Fibroblast of the aortic adventitia (primary cell): Measurements from ENCODE around the gene HABP4. TPM values are rescaled to one million over a fixed set of nuclear protein-coding genes. Genes with fewer than 3 reads are reported as not detected.

Experiments used
- DNase-seq: peaks from one replicate; pipeline ENCODE4 v3.0.0-alpha.2; 2010; ENCODE audit warnings: low read depth
- H3K4me3 ChIP-seq: 2 replicates; pipeline ENCODE4 v1.5.1; 2011; ENCODE audit warnings: low read depth, mild to moderate bottlenecking, control low read depth, low read length, moderate library complexity
- total RNA-seq: library from RNA; depleted of rRNA; stranded (reverse); fragments of >200 nt; gene quantifications from 2 replicates; pipeline ENCODE4 v1.2.3, GENCODE V29; 2012; ENCODE audit warnings: low replicate concordance
- TF ChIP-seq, protein P1 (sequence below): IDR thresholded peaks from 2 replicates; pipeline ENCODE4 v1.5.1; 2011; ENCODE audit warnings: mild to moderate bottlenecking, low read length, control low read depth, inconsistent platforms; ENCODE audit not compliant: insufficient read depth

Gene HABP4
- total RNA-seq, 1 donor = 16.7 TPM

DNA sequence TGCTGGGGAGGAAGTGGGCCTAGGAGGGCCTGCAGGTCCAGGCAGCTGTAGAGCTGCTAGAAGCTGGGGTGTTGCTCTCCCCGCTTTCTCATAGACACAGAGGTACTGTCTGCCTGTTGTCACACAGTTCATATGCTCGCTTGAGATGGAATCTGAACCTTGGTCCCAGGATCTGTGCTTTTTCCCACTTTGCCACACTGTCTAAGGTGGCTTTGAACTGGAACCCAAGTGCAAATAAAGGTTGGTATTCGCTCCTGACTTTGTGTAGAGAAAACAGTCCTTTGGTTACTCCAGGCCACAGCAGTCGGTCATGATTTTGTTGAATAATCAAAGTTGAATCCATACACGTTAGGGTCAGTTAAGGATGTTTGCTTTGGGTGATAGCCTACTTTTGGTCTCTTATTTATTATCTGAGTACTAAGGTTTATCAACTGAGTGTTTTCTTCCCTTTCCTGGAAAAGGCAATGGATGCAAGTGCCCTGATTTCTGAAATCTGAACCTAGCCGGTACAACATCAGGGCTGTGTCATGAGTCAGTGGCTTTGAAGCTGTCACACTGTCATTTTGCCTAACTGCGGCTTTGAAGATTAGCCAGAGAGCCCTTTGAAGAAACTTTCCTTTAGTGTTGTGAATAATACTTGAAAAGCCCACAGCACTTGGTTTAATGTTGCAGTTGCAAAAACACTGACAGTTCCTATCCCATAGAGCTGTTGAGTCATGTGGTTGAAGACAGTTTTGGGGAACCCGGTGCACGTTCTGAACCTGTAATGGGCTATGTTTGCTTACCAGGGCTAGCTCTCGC, 41.3 kb downstream of the HABP4 start:
- TF ChIP-seq, protein P1, sequence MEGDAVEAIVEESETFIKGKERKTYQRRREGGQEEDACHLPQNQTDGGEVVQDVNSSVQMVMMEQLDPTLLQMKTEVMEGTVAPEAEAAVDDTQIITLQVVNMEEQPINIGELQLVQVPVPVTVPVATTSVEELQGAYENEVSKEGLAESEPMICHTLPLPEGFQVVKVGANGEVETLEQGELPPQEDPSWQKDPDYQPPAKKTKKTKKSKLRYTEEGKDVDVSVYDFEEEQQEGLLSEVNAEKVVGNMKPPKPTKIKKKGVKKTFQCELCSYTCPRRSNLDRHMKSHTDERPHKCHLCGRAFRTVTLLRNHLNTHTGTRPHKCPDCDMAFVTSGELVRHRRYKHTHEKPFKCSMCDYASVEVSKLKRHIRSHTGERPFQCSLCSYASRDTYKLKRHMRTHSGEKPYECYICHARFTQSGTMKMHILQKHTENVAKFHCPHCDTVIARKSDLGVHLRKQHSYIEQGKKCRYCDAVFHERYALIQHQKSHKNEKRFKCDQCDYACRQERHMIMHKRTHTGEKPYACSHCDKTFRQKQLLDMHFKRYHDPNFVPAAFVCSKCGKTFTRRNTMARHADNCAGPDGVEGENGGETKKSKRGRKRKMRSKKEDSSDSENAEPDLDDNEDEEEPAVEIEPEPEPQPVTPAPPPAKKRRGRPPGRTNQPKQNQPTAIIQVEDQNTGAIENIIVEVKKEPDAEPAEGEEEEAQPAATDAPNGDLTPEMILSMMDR = no peak
- no peak overlapping the region for H3K4me3 ChIP-seq
- peak; percentile 90 for DNase-seq

DNA sequence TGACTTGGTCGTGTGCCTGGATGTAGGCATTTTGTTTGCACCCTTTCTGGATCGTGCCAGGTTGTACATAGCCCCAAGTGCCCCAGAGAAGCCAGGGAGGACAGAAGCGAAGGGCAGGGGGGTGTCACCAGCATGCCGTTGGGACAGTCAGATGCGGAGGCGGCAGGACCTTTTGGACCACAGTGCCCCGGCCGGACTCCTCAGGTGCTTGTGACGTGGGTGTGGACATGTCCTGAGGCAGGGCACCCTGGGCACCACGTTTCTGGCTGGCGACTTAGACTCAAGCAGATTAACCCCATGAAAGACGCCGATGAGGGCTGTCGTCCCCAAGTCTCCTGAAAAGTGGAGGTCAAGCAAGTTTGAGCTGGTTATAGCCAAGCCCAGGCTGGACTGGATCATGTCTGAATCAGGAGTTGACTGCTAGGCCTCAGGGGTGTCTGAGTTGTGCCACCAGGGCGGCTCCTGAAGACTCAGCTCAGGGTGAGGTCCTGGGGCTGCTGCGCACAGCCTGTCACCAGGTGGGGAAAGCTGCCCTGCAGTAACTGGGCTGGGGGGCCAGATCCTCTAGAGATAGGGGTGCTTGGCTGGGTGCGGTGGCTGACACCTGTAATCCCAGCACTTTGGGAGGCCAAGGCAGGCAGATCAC, 42.0 kb downstream of the HABP4 start:
- no peak overlapping the region for H3K4me3 ChIP-seq
- TF ChIP-seq, protein P1 = no peak
- DNase-seq = no peak

DNA sequence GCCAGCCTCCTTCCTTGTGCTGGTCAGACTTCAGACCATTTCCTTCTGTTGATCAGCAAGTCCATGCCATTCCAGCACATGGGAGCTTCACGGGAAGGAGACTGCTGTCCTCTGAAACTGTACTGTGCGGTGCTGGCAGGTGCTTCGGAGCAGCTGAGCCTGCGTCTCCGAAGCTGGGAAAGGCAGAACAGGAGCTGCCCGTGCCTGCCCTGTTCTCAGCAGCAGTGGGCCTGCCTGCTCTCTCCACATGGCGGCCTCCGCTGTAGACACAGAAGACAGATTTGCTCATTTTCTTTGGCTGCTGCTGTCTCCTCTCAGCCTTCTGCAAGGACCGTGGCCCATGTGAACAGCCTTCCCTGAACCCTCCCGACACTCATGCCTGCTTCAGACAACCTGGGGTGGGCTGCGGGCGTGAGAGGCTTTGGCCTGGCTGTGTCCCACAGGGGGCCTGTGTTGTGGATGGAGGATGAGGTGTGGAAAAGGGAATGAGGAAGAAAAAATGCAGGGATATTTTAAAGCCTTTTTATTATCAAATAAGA, 43.1 kb downstream of the HABP4 start:
- TF ChIP-seq, protein P1 = no peak
- no peak overlapping the region for H3K4me3 ChIP-seq
- no peak for DNase-seq

DNA sequence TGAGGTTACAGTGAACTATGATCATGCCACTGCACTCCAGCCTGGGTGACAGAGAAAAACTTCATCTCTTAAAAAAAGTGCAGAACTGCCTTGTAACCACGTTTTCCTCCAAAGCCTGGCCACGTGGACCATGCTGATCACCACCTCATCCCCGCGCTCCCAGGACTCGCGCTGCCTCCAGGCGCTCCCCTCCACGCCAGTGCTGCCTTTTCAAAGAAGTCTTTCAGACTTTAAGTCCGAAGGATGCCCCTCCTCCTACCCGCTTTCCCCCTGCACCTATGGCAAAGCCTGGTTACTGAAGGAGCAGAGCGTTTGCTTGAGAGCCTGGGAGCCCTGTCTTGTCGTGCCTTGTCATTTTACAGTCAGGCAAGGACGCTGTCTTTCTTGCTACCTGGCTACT, 43.8 kb downstream of the HABP4 start:
- no peak for DNase-seq
- TF ChIP-seq, protein P1 = no peak
- H3K4me3 ChIP-seq = no peak overlapping the region

DNA sequence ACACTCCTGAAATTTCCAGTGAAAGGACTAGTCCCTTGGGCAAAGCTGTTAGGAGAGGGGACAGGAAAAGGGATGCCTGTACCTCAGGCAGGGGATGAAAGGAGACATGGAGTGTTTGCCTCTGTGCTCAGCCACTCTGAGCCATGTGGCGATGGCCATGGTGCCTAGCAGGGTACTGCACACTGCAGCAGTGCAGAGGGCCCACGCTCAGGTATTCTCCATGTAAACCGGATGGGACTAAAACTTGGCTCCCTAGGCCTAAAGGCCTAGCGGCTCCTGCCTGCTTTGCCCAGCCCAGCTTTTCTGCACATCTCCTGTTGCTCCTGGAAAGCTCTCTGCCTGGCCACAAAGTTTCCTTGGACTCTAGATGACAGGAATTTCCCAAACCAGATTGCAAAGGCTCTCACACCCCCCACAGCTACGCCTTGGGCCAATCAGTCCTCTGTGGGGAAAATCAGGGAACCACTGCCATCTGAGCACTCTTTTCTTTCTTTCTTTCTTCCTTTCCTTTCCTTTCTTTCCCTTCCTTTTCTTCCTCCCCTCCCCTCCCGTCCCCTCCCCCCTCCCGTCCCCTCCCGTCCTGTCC, 44.3 kb downstream of the HABP4 start:
- no peak for DNase-seq
- TF ChIP-seq, protein P1 = no peak
- no peak overlapping the region for H3K4me3 ChIP-seq

DNA sequence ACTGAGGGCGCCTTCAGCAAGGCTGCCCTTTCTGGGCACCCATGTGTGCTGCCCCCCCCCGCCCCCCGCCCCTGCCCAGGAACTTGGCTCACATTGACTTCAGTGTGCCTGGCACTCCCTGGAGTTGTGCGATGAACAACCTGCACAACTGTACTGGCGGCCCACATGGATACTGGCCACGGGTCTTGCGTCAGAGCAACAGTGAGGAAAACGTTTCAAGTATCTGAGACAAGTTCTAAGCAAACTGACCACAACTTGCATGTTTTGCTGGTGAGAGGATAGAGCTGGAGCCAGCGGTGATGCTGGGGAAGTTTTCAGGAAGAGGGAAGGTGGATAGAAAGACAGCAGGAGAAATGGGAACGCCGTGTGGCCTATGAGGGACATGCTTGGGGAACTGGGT, 45.4 kb downstream of the HABP4 start:
- TF ChIP-seq, protein P1 = no peak
- no peak overlapping the region for H3K4me3 ChIP-seq
- peak; percentile 76 for DNase-seq
